Hepatocyte (in vitro differentiated cells): Measurements from ENCODE around the gene QRICH1. TPM values are rescaled to one million over a fixed set of nuclear protein-coding genes. Genes with fewer than 3 reads are reported as not detected.

Experiments used
- DNase-seq: peaks from one replicate; pipeline ENCODE4 v3.0.0-alpha.2; 2016; ENCODE audit warnings: low spot score
- H2AFZ ChIP-seq: fragments of 200-600 bp; sonication (generic); 2 replicates; pipeline ENCODE4 v1.6.0; 2016; ENCODE audit warnings: antibody characterized with exemption, mild to moderate bottlenecking
- H3K27ac ChIP-seq: fragments of 200-600 bp; sonication (generic); 2 replicates; pipeline ENCODE4 v1.5.1; 2016; ENCODE audit warnings: mild to moderate bottlenecking
- H3K27me3 ChIP-seq: fragments of 200-600 bp; sonication (generic); 2 replicates; pipeline ENCODE4 v1.6.1; 2016
- H3K36me3 ChIP-seq: fragments of 200-600 bp; sonication (generic); replicated peaks from 2 replicates; pipeline ENCODE4 v1.5.1; 2016; ENCODE audit warnings: low read depth; ENCODE audit not compliant: insufficient read depth
- H3K4me1 ChIP-seq: fragments of 200-600 bp; sonication (generic); 2 replicates; pipeline ENCODE4 v1.5.1; 2016; ENCODE audit warnings: mild to moderate bottlenecking, moderate library complexity; ENCODE audit not compliant: insufficient read depth
- H3K4me2 ChIP-seq: fragments of 200-600 bp; sonication (generic); 2 replicates; pipeline ENCODE4 v1.6.0; 2016
- H3K4me3 ChIP-seq: fragments of 200-600 bp; sonication (generic); 2 replicates; pipeline ENCODE4 v1.5.1; 2016; ENCODE audit warnings: mild to moderate bottlenecking
- H3K79me2 ChIP-seq: fragments of 200-600 bp; sonication (generic); 2 replicates; pipeline ENCODE4 v1.6.0; 2017; ENCODE audit warnings: mild to moderate bottlenecking
- H3K9me2 ChIP-seq: fragments of 200-600 bp; sonication (generic); replicated peaks from 2 replicates; pipeline ENCODE4 v1.6.0; 2017; ENCODE audit warnings: mild to moderate bottlenecking; ENCODE audit not compliant: insufficient read depth
- H3K9me3 ChIP-seq: fragments of 200-600 bp; sonication (generic); 2 replicates; pipeline ENCODE4 v1.5.1; 2016; ENCODE audit warnings: low read depth, mild to moderate bottlenecking
- H4K20me1 ChIP-seq: fragments of 200-600 bp; sonication (generic); 2 replicates; pipeline ENCODE4 v1.6.0; 2016; ENCODE audit warnings: mild to moderate bottlenecking; ENCODE audit not compliant: insufficient read depth, poor library complexity, severe bottlenecking
- CTCF ChIP-seq: fragments of 200-600 bp; sonication (generic); IDR thresholded peaks from 2 replicates; pipeline ENCODE4 v1.5.1; 2016; ENCODE audit warnings: antibody characterized with exemption, mild to moderate bottlenecking; ENCODE audit not compliant: poor library complexity
- EZH2 ChIP-seq: fragments of 200-600 bp; sonication (generic); IDR thresholded peaks from 2 replicates; pipeline ENCODE4 v1.6.1; 2016; ENCODE audit warnings: antibody characterized with exemption, mild to moderate bottlenecking, borderline replicate concordance
- EZH2phosphoT487 ChIP-seq: fragments of 200-600 bp; sonication (generic); IDR thresholded peaks from one replicate; pipeline ENCODE4 v1.6.1; 2018; ENCODE audit warnings: antibody characterized with exemption, mild to moderate bottlenecking, low read depth, moderate library complexity; ENCODE audit not compliant: unreplicated experiment, severe bottlenecking
- WGBS: methylation state at CpG from one replicate; pipeline ENCODE4 v1.1.6; 2016; ENCODE audit warnings: low lambda C conversion rate; ENCODE audit errors: missing lambda C conversion rate; 5-methylcytosine and 5-hydroxymethylcytosine counted together
- polyA plus RNA-seq: library from polyadenylated mRNA; unstranded; fragments of >200 nt; fragmentation: Nextera tagmentation; extraction: Ambion mirVana; gene quantifications from 2 replicates; pipeline ENCODE4 v1.2.1, GENCODE V29; 2016
- total RNA-seq: library from RNA; depleted of rRNA; stranded (reverse); fragments of >200 nt; gene quantifications from 2 replicates; pipeline ENCODE4 v1.2.3, GENCODE V29; 2014

QRICH1 gene
- total and polyA plus RNA-seq, 2 experiments from 2014 or later: 42.6 to 79.9 TPM

- Histone ChIP-seq H3K79me2 (peaks cover 54% of the 10 kb centered on the region), H3K4me2 (no peak overlapping the region), H3K27me3 (no peaks in the 10 kb centered on the region), H3K36me3 (no peaks in the 10 kb centered on the region), H3K27ac (no peak overlapping the region), H2AFZ (no peak overlapping the region), H3K9me3 (no peaks in the 10 kb centered on the region), H3K9me2 (no peaks in the 10 kb centered on the region), H3K4me3 (no peak overlapping the region), H3K4me1 (peaks cover 21% of the 10 kb centered on the region), H4K20me1 (no peaks in the 10 kb centered on the region)
- no peak for TF ChIP-seq EZH2
- TF ChIP-seq CTCF: no peak
- no peak for TF ChIP-seq EZH2phosphoT487
- 96% methylated on average over 8 of the region's 8 CpGs for WGBS
- DNase-seq: no peak
Measured at GRCh38 chr3:49025793-49026520, 67.9 kb downstream of the QRICH1 start.

- no peaks in the 10 kb centered on the region for H4K20me1 ChIP-seq
- peaks cover 25% of the 10 kb centered on the region for H3K4me1 ChIP-seq
- no peaks in the 10 kb centered on the region for H3K9me2 ChIP-seq
- H3K27me3 ChIP-seq: no peaks in the 10 kb centered on the region
- no peak overlapping the region for H2AFZ ChIP-seq
- WGBS: 90% methylated on average over 13 of the region's 13 CpGs
- H3K36me3 ChIP-seq: no peaks in the 10 kb centered on the region
- no peak overlapping the region for H3K27ac ChIP-seq
- TF ChIP-seq CTCF: no peak
- TF ChIP-seq EZH2: no peak
- TF ChIP-seq EZH2phosphoT487: no peak
- peaks cover 62% of the 10 kb centered on the region for H3K79me2 ChIP-seq
- H3K4me2 ChIP-seq: no peak overlapping the region
- no peak for DNase-seq
- no peaks in the 10 kb centered on the region for H3K9me3 ChIP-seq
- H3K4me3 ChIP-seq: no peak overlapping the region
Measured at GRCh38 chr3:49025005-49025792, 68.7 kb downstream of the QRICH1 start.

- no peak for TF ChIP-seq EZH2
- no peak for TF ChIP-seq CTCF
- no peak for TF ChIP-seq EZH2phosphoT487
- no peak for DNase-seq
- no peak overlapping the region for H3K4me2 ChIP-seq
- H3K9me3 ChIP-seq: no peaks in the 10 kb centered on the region
- H3K36me3 ChIP-seq: no peaks in the 10 kb centered on the region
- peaks cover 69% of the 10 kb centered on the region for H3K79me2 ChIP-seq
- no peaks in the 10 kb centered on the region for H3K9me2 ChIP-seq
- H3K27me3 ChIP-seq: no peaks in the 10 kb centered on the region
- no peaks in the 10 kb centered on the region for H4K20me1 ChIP-seq
- no peak overlapping the region for H3K4me3 ChIP-seq
- 94% methylated on average over 5 of the region's 5 CpGs for WGBS
- H3K4me1 ChIP-seq: peaks cover 32% of the 10 kb centered on the region
- H2AFZ ChIP-seq: no peak overlapping the region
- H3K27ac ChIP-seq: no peak overlapping the region
Measured at GRCh38 chr3:49024449-49024848, 69.4 kb downstream of the QRICH1 start.
